GM18909 (cell line): ENCODE data around the gene CCDC73.
"Not testable (repeated sequence)": the region's sequence is repeated elsewhere in the genome, so short reads cannot be mapped to it uniquely, and the experiment has no call there.

ENCODE experiments used
- ATAC-seq: cut with Tn5 transposase; IDR thresholded peaks from one replicate; pipeline ENCODE4 v1.9.1; 2021; ENCODE audit warnings: mild to moderate bottlenecking; ENCODE audit not compliant: unreplicated experiment, poor library complexity

The CCDC73 gene

DNA sequence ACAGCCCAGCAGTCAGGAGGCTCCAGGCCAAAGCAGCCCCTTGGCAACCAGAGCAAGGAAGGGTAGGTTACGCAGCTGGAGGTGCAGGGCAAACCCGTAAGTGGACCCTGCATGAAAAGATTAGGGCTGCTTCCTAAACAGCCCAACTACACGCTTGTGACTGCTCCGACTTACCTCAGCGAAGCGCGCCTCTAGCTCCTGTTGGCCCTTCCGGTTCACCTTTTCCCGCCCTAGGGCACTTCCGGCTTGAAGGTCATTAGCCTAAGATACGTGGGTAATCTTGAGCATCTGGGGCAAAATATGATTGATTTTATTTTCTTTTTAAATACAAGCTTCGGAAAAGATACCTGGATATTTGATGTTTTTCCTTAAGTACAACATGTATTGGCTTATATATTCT is at the start of gene CCDC73:
Gene CCDC73 (minus strand): TSS at position 224 of the 400 bp plus-strand sequence. CDS start 34,419 bp downstream, outside the sequence.
- ATAC-seq: no peak

DNA sequence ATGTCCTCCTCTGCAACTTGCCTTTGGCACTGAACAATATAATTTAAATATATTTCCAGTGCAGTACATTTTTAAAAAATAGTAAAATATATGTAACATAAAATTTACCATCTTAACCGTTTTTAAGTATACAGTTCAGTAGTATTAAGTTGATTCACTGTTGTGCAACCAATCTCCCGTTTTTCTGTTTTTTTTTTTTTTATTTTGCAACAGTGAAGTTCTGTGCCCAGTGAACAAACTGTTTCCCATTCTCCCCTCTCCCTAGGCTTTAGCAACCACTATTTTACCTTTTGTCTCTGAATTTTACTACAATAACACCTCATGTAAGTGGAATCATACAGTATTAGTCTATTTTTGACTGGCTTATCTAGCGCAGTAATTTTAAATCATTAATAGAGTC is 49.1 kb upstream of the CCDC73 start:
- no peak for ATAC-seq

DNA sequence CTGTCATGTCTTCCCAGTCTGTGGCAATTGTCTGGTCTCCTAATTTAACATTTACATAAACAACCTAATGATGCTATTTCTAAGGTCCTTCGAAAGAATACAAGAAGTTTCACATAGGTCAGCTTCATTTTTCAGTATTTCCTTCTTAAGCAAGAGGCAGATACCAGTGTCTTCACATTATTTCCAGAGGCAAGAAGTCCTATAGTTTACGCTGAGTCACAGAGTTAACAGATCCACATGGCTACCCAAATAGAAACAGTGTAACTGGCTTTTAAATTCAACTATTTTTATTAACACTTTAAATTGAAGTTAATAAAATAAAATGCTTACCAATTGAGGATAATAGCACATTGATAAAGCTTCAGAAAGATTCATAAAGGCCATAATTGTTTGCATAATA is 46.1 kb upstream of the CCDC73 start:
- no peak for ATAC-seq

DNA sequence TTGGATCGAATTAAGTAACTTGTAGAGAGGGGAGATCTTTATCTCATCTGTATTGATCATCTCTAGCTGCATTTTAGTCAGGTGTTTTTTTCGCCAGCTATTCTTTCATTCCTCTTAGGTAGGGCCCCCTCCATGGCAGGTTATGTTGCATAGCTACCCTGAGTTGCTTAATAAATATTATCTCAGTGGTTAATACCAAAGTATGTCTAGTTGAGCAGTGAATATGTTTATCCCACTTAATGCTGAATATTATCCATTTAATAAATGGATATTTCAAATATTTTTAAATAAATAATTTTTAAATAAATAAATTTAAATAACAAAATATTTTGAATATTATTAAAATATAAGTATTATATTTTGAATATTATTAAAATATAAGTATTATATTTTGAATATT is 44.8 kb upstream of the CCDC73 start:
- ATAC-seq: no peak

DNA sequence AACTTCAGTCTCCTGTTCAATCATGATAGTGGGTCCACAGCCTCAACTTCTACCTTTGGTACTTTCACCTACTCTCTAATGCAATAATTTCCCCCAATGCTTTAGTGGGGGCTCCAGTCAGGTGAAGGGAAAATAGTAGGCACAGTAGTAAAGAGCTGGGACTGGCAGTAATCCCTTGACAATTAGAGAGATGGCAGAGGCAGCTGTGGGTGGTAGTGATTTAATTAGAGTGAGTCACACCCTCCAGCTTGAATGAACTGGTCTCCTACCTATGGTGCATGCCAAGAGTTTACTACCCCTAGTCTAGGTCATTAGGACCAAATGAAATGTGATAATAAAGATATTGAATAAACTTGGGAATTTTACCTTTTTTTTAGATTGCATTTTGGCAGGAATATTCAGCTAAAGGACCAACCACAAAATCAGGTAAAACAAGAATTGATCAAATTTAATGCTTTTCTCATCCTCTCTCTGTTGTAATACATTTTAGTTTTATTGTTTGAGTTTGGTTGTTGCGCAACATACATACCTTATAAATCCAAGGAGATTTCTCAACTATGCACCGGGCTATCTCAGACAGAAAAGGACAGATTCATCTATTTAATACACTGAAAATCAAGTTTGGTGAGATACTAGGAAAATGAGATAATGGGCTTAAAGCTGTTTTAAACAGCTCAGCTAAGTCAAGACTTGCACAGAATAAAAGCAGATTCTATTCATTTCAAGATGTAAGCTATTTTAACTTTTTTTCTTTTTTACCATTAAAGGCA is 44.2 kb upstream of the CCDC73 start:
- ATAC-seq: no peak

DNA sequence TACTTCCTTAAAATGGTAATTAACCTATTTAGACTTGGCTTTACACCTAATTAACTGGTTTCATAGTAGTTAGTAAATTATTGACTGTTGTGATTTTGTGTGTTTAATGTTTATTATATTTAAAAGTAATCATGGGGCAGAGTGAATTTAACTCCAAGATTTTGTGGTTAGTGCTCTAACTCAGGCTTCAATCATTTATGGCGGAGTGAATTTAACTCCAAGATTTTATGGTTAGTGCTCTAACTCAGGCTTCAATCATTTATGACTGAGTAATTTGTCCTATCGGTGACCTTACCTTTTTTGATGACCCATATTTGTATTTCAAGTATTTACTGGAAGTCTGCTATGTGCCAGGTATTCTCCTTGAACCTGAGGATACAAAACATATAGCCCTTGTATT is 42.5 kb upstream of the CCDC73 start:
- no peak for ATAC-seq

DNA sequence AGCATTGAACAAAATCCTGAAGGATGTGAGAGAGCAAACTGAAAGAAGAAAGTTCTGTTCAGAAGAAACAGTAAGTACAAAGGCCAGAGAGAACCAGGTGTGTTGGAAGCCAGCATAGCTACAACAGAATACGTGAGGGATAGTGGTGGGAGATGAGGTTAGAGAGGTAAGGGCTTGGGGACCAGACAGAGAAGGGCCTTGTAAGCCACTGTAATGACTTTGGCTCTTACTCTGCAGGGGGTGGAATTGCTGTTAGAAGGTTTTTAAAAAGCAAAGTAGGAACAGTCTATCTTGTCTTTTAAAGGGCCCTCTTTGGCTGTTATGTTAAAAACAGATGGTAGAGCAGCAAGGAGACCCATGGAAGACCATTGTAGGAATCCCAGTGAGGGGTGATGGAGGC is 39.5 kb upstream of the CCDC73 start:
- no peak for ATAC-seq

DNA sequence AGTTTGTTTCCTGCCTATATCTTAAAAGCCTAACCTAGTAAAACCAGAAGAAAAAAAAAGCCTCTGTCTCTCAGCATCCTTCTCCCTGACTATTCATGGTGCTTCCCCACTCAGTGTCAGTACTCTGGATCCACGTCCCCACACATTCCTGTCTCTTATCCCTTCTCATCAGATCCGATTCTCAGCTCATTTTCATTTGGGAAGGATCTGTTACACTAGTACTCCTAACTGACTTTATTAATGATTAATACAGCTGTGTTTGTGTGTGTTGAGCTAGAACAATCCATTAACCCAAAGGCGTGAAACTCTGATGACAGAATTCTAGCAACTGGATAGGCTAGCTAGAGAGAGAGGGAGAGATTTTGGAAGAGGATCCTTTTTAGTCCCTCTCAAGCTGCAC is 36.8 kb upstream of the CCDC73 start:
- no peak for ATAC-seq

DNA sequence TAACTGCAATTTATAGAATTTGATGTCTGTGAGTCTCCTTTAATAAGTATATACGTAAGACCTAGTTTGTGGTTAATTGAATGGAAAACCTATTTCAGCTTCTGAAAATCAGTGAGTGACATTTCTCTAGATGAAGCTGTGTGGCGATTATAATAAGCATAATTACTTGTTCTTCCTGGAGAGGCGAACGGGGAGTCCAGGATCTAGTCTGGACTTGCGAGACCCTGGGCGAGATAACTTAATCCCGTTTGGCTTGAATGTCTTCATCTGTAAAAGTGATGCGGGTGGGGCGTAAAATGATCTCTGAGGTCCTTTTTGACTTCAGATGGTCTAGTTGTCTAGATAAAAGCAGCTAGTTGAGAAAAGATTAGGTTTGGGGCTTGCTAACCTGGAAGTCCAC is 36.3 kb upstream of the CCDC73 start:
- ATAC-seq: no peak

DNA sequence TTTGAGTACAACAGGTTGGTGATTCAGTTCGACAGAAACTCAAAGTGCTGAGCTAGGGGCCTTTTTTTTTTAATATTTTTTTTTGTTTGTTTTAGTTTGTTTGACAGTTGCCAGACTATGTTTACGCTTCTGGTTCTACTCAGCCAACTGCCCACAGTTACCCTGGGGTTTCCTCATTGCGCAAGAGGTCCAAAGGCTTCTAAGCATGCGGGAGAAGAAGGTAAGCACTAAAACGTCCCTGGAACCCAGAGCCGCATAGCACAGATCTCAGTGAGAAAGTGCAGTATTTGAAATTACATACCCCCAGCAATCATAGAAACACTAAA is 35.9 kb upstream of the CCDC73 start:
- ATAC-seq: peak; percentile 7

DNA sequence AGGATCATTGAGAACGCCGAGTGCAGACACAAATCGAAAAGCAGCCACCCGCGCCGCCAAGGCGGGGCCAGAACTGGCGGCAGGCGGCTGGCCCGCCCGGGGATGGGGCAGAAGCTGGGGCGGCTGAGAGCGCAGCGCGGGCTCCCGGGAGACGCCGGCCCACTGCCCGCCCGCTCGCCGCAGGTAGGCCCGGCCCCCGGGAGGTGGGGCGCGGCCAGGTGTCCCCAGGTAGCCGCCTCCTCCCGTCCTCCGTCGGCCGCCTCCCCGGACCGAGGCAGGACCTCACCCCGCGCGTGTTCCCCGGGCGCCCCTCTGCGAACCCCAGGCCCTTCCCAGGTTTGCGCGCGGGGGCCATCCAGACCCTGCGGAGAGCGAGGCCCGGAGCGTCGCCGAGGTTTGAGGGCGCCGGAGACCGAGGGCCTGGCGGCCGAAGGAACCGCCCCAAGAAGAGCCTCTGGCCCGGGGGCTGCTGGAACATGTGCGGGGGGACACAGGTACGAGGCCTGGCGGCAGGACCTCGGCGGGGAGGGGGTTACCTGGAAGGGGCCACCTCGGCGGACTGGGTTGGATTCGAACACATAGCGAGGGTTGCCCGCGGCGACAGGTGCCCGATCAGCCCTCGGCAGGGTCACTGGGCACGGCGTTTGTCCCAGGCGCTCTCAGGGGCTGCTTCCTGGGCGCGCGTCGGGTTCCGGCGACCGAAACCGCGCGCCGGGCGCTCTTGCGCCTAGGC is 35.4 kb upstream of the CCDC73 start, which contains the start of gene PRRG4:
Gene PRRG4 (plus strand): TSS at position 248 of the 733 bp plus-strand sequence. CDS start 603 bp downstream, outside the sequence.
- ATAC-seq: peak; percentile 73

DNA sequence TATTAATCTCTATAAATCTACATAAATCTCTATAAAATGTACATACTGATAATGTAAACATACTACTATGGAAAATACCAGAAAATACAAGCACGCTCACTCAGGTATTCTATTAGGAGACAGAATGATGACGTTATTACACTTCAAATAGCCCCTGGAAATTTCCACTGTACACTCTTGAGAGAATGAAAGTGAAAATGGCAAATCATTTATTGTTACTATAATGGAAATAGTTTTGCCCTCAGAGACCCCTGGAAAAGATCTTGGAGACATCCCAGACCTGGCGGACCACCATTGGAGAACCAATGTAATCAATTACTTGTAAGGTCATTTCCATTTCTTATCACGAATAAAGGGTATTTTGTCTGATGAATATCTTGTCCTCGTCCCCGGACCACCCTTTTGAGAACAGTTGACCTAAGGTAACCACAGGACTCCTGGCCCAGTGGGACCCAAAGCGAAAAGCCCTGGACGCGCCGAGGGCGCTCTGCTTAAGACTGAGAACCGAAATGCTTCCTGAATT is 34.8 kb upstream of the CCDC73 start:
- ATAC-seq: peak; percentile 54

DNA sequence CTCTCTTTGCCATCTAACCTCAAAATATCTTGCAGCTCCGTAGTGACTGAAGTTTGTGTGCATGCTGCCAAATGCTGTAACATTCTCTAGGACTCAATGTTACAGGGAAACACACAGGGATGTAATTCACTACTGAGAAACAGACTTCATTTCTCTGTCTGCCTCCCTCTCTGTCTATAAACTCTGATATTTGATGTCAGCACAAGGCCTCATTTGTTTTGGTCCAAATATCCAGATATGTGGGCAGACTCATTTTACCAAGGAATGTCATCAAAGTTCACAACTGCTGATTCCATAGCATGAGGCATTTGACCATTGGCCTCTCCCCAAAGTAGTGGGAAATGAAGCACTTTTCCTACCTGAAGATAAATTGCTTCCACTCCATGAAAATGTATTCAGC is 32.8 kb upstream of the CCDC73 start:
- no peak for ATAC-seq

DNA sequence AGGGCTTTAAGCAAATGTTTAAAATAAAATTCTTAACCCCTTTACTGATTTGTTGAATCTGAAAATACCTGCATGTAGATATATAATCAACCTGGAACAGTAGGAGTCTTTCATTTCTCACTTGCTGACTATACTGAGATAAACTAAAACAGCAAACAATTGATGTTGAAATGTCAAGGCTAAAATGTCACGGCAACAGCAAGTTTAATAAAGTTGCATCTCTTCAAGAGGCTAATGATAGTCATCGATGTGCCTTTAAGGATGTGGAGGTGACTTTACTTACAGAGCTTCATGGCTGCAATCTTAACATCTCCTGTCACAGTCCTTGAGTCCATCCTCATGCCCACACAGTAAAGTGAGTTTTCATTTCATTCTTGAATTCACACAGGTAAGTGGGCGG is 31.7 kb upstream of the CCDC73 start:
- ATAC-seq: no peak

DNA sequence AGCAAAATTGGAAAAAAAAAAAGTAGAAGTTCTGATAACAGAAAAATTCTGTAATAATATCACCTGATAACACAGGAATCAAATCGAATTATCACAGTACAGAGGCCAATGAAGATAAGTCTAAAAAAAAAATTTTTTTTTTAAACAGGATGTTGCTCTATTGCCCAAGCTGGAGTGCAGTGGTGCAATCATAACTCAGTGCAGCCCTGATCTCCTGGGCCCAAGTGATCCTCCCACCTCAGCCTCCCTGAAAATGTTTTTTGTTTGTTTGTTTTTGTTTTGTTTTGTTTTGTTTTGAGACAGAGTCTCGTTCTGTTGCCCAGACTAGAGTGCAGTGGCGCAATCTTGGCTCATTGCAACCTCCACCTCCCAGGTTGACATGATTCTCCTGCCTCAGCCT is 29.2 kb upstream of the CCDC73 start:
- not testable (repeated sequence) for ATAC-seq

DNA sequence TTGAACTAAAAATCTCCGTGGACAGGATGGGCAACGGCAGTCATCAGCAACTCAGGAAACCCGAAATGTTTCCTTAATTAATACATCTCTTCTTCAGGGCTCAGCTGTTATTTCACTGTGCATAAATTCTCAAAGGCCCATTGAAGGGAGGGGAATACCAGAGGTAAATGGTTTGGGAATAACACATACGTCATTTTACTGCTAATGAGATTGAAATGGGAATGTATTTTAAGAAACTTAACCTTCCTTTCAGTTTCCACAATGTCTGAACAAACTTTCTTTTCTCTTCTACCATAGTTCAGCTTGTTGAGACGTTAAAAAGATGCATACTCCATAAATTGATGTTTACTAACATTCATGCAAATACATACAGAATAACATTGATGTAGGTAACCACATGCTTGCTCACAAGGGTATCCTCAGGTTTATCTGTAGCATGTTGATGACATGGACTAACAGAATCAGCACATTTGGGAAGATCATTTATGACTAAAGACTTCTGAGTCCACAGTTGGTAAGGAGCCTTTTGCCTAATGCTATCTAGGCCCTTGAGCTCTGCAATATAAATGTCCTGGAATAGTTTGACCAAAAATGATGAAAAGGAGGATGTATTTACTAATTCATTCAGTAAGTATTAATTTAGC is 27.6 kb upstream of the CCDC73 start:
- ATAC-seq: no peak

DNA sequence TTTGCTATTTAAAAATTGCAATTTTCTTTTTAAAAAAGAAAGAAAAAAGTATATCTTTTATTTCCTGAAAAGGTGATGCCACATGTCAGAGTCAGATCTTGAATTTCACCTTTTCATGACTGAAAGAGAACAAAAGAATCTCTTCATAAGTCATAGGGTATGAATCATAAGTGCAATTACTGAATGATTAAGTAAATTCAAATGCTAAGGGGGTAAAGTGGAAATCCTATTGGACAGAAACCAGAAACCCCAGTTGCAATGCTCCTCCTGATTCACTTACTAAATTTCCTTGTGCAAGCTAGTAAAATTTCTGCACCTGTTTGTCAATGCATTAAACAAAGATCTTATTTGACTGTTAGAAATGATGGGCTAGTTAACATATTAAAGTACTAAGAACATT is 27.1 kb upstream of the CCDC73 start:
- ATAC-seq: no peak

DNA sequence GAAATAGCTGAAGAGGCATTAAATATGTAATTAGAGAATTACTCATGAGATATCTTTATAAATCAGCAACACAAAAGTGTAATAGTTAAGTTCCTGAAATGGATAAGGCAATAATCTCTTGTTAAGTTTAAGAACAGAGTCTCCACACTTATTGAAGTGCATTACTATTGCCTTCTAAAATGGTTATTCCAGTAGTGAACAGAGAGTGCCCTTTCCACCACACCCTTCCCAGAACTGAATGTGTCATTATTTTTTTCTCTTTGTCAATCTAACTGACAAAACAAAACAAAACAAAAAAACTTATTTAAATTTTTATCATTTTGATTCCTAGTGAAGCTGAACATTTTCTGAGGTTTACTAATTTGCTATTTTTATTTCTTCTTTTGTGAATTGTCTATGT is 26.0 kb upstream of the CCDC73 start:
- no peak for ATAC-seq

DNA sequence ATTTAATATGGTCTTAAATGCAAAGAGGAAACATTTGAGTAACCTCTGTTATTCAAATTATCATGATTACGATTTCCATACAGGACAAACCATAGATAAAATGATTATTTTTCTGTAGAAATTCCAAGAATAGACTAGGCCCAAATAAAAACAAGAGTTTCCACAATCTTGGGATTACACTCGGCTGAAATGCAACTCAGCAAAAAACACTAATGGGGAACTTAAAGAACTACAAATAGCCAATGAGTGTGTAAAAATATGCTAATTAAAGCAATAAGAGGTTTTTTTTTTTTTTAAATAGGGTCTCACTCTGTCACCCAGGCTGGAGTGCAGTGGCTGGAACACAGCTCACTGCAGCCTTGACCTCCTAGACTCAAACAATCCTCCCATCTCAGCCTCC is 24.7 kb upstream of the CCDC73 start:
- ATAC-seq: no peak

DNA sequence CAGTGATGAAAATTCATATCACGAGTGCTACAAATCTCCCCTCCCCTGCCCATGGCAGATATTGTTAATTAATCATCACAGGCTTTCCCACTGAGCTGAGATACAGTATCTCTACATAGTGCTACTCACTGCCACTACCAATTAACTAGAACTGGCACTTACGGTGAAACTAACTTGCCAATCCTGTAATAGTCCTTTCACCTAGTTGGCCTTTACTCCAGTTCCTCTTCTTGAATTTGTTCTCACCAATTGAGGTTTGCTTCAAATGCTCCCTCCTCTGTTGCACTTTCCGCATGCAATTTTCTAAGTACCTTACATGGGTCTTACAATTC is 23.4 kb upstream of the CCDC73 start:
- no peak for ATAC-seq

DNA sequence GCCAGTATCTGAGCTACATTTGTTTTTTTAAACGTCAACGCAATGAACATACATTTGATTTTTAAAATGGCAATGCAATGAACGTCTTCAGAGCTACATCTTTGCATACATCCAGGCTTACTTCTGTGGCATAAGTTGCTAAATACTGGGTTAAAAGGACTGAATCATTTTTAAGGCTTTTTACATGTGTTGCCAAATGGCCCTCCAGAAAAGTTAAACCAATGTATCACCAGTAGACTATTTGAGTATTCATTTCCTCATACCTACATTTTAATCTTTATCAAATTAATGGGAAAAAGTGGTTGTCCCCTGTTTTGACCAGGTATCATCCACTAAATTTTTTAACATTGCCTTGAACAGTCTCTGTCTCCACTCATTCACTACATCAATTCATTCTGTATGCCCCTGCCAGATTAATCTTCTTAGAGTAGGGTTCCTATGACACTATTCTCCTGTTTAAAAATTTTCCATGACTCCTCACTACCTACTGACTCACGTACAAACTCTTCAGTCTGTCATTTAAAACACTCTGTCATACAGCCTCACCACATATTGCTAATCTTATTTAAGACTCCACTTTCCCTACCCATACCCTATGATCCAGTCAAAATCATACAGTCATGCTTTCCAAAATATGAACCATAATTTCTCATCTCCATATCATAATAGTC is 22.9 kb upstream of the CCDC73 start:
- no peak for ATAC-seq
